RCC 7860 (cell line): ENCODE results near the gene APBB2.

Experiments
- DNase-seq: peaks from one replicate; pipeline ENCODE4 v3.0.0-alpha.2; 2015; ENCODE audit warnings: low spot score
- FAIRE-seq: peaks from 2 replicates; lab custom pipeline; 2012; peaks lifted over from hg19 to GRCh38; lab: Jason Lieb, UNC

The APBB2 gene

DNA sequence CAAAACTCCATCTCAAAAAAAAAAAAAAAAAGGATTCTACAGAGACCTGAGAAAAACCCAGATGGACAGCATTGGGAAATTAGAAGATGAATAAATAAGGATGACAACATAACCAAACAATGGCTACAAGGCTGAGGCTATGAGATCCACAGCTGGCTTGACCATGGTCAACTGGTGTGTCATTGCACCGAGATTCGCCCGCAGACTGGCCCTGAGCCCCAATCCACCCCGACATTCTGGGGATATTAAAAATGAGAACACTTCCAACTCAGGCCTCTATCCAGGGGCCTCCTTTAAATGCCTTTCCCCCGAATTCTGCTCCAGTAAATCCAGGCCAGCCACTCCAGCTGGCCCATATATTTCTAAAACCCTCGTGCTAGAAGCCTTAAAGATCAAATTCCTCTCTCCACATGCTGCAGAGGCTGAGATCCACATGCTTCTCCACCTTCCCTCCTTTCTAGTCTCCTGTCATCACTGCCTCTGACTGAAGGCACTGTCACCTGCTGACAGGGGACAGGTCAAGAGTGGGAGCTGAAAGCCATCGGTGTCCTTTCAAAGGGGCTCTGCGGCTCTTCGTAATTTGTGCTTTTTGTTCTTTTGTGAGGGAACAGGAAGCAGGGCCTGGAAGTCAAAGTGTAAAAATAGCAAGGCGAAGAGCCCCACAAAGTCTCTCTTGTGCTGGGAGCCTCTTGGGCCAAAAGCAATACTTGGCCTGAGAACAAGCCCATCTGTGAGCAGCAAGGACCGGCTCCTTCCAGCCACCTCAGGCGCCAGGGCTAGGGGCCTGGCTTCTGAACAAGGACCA, 260.9 kb downstream of the APBB2 start:
- FAIRE-seq = no peak
- no peak for DNase-seq

DNA sequence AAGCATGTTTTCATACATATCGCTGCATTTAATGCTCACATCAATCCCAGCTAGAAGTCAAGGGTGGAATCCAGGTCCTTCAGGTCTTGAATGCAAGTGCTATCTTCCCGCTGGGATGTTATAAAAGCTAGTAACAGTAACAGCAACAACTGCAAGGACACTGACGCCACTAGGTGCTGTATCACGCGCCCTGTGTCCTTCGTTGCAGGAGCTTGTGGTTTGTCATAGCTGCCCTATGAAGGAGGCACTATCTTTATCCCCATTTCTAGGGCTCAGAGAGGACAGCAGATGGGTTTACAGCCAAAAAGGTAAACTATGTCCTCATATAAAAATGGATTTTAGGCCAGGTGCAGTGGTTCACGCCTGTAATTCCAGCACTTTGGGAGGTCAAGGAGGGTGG, 261.7 kb downstream of the APBB2 start:
- FAIRE-seq (no peak), DNase-seq (no peak)

DNA sequence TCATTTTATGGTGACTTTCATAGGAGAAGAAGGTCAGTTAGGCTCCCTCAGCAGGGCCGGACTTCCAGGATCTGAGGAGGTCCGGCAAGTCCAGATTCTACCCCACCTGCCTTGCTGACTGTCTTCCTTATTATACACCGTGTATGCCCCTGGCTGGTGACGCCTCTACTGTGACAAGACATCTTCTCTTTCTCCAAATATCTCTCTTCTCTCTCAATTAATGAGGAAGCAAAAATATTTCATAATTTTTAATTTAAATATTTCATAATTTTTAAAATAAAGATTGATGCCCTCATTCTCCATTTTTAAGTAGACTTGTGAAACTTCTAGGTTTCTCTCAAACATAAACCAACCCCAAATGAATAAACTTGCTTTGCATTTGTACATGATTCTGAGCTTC, 262.1 kb downstream of the APBB2 start:
- DNase-seq (no peak), FAIRE-seq (no peak)

DNA sequence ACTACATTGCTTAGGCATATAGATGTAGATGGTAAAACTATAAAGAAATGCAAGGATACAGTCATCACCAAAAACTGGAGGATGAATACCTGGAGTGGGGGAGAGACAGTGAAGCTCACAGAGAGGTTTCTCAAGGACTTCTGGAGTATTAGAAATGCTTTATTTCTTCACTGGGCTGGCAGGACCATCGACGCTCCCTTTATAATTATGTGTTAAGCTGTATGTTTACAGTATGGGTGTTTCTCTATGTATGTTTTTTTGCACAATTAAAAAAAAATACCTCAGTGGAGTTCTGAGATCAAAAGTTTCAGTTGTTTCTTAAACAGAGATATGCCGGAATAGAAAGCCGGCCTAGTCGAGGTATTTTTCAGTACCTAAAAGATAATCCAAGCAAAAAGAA, 263.3 kb downstream of the APBB2 start:
- DNase-seq (no peak), FAIRE-seq (no peak)

DNA sequence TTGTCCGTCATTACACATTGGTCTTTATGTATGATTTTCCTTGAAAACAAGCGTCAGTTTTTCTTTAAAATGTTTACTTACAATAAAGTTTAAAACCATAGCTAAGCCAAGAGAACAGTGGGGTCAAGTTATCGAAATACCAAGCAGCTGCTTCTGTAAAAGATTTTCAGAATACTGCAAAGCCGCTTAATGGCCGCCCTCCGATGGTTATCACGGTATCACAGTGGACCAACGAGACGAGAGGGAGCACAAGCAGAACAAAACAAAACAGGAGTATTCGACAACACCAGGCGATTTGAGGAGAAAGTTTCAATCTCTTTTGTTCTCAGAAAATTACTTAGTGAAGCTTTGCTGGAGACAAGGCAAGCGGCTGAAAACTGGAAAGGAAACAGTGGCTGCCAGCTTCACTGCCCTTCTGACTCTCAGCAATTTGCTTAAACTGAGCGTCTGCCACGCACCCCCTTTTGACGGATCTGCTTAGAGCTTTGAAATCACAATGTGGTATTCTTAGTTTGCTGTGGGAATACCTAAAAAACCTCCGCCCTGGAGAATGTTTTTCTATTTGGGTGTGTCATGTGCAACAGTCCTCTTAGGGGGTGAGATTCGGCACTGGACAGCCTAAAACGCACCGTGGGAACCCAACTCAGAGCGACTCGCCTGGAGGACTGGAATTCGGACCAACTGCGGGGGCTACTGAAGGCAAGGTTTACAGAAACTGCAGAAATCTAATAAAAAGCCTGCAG, 264.8 kb downstream of the APBB2 start:
- DNase-seq = no peak
- FAIRE-seq = no peak

DNA sequence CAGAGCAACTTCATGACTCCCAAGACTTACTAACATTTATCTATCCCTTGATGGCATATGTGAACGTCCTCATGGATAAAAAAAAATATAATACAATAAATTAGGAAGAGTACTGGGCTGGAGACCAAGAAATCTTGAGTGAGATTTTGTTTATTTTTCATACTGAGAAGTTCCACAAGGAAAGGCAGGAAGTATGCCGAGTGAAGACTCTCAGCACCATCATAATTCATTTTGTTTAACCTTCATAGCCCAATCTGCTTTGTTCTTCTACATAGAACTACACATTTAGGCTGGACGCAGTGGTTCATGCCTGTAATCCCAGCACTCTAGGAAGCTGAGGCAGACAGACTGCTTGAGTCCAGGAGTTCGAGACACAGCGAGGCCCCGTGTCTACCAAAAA, 266.3 kb downstream of the APBB2 start:
- FAIRE-seq = no peak
- no peak for DNase-seq

DNA sequence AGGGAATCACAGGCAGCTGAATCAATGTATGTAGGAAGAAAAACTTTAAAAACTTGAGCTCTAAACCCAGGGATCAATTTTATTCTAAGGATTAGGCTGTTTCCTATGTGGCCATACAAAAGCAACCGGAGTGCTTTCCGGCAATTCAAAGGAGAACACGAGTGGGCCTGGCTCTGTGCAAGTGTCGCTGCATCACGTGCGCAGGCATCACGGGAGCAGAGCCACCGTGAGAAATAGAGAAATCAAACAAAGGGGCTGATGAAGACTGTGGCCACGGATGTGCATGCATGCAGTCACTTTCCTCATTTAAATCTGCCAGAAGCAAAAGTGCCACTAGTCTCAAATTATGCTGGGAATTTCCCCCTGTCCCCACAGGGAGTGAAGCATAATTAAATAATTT, 267.7 kb downstream of the APBB2 start:
- DNase-seq = no peak
- FAIRE-seq = no peak

DNA sequence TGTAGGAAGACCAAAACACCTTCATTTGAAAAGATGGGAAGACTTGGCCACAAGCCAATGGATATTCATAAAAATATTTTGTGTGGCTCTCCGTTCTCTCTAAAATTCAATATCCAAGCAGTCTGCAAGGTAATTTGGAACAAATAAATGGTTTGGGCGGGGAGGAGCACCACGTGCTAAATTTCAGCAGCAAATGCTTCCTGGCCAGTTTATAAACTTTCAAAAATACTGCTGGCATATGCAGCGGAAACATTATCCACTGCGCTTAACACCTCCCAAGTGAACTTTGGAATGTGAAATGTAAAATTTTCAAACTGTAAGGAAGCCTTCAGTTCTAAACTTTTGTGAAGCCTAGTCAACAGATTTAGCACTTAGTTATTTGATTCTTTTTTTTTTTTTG, 273.6 kb downstream of the APBB2 start:
- DNase-seq (no peak), FAIRE-seq (no peak)

DNA sequence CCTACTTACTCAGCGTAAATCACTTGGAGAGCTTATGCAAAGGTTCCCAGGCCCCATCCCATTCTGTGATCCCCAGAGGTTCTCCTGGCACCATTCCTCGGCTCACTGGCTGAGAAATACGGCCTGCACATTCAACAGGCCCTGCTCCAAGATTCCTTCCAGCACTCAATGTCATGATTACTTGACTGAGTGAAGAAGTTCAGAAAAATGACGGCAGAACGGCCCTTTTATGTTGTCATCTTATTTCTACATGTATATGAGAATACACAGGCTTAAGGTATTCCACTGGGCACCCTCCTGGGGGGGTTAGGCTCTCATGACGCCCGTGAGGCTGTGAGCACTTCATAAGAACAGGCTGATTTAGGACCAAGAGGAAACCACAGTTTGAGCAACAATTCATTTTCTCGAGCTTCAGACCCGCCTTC, 274.0 kb downstream of the APBB2 start:
- no peak for FAIRE-seq
- DNase-seq = no peak

DNA sequence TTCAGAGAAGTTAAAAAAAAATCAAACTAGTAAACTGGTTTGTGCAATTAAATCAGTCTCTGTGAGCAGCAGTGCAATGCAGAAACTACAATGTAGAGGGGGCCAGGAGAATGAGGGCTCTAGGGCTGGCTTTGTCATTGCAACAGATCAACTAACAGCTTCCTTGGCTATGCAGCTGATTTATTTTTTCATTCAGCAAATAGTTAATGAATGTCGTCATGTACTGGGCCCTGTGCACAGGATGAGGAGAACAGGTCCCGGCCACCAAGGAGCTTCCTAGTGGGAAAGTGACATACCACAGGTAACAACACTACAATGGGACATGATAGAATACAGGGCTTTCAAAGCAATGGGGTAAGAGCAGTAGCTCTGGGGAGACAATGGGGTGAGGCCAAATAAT, 274.5 kb downstream of the APBB2 start:
- FAIRE-seq = no peak
- DNase-seq = no peak

DNA sequence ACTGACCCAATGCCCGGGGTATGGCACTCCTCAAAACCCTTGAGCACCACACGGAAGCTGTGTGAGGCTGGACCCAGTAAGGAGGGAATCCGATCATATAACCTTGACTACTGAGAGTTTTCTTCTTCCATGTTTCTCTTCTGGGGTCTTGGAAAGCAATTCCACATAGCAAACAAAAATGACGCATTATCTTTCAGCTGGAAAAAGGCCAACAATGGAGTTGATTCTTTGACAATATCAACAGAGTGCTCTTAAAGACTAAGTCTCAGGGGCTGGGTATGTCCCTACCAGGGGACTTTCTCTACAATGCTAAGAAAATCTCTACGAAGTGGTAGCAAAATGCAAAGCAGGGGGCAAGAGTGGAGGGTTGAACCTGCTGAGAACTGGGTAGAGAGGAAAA, 276.0 kb downstream of the APBB2 start:
- DNase-seq = no peak
- no peak for FAIRE-seq

DNA sequence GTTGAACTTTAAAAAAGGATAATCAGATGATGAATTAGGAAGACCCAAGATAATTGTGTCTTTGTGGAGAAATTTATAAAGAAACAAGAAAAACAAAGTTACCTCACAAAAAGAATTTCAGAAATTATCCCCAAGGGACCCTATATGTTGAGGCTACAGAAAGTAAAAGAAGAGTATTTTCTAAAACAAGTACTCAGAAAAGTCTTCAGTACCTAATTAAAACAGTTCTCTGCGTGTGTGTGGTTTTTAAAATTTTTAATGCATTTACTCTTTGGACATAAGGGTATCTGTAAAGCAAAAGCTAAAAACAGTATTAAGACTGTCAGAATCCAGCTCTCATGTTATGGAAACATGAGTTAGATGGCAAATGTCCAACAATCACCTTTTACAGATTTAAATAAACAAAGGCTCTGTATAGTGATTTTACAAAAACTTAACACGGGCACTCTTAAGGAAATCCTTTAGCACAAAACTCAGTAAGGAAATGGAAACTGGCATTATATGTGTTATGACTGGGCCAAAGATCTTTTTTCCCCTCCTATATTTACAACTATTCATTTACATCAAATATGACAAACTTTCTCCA, 277.1 kb downstream of the APBB2 start:
- FAIRE-seq = no peak

DNA sequence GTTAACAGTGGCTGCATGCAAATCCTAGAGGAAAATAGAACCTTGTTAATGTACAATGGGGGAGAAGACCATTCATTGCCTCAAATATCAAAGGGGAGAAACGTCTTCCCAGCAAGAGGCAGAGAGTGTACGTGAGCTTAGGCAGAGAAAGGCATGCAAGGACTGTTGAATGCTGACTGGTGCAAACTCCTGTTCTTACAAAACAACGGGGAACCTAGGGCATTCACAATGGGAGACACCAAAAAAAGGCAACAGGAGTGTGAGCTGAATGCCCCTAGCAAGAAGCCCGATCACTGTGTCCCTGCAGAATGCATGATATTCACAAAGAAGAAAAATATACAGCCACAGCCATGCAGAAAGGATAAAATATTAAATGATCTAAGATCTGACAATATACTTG, 279.7 kb downstream of the APBB2 start:
- DNase-seq (no peak), FAIRE-seq (no peak)

More for the DNA sequence above, 277.1 kb downstream of the APBB2 start:
- no peak for DNase-seq

DNA sequence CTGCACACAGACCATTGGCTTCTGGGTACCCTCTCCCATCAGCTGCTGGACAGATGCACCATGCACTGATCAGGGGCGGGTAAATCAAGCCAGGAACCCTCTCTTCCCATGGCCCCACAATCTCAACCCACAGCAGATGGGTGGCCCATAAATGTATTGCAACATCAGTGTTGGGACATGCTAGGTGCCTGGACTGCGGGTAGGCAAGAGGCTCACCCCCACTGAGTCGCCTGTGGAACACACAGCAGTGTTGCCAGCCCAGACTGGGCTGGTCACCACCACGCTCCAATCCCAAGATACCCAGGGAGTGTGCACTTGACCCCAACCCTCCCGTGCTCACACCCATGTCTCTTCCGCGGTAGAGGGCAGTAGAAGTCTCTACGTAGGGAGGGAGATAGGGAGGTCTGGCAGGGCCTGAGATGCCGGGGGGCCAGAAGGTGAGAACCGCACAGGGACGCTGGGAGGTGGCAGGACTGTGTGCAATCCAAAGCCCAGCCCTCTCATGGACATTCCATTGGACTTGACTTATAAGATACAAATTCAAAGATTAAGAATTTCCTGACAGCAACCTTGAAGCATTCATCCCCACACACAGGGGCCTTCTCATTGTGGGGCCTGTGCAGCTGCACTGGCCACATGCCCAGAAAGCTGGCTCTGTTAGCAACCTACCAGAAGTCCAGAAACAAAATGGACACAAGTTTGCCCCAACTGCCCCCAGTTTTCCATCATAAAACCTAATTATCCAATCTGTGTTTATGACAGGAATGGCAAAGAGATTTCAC, 280.9 kb downstream of the APBB2 start:
- no peak for DNase-seq
- no peak for FAIRE-seq

DNA sequence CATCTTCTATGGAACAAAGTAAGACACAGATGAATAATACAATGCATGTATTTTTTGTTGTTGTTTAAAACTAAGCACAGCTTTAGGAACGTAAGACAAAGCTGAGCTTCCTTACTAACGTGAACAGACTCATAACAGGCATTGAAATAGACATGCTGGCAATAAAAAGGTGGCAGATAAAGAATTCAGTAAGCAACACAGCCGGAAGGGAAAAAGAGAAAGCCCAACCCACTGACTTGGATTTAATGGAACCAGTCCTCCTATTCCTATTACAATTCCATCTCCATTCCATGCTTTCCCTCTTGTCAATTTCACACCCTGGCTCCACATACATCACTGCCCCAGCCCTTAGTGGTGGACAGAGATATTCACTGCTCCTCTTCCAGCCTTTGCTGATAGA, 282.5 kb downstream of the APBB2 start:
- FAIRE-seq = no peak
- no peak for DNase-seq

DNA sequence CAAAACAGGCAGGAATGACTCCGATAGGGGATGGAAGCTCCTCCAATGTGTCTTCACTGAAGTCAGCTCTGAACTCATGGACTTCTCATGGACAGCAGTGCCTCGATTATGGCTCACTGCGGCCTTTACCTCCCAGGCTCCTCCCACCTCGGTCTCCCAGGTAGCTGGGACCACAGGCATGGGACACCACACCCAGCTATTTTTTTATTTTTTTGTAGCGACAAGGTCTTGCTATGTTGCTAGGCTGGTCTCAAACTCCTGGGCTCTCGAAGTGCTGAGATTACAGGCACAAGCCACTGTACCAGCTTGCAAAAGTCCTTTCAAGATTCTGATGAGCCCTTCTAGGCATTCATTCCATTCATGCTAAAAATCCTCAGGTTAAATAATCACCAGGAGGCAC, 283.1 kb downstream of the APBB2 start:
- DNase-seq = no peak

DNA sequence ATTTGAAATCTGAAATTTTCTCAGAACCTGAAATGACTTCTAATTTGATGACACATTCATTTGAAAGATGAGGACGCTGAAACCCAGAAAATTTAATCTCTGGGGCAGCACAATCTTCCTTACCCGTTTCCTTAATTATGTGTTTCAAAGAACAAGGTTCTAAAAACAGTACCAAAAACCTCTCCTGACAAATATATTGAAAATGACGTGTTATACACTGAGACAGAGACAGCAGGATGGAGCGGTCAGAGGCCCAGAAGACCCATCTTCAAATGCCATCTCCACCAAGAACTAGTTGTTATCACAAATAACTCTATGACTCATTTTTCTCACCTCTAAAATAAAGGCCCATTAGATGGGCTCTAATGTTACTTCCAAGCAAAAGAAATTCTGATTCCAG, 287.3 kb downstream of the APBB2 start:
- FAIRE-seq (no peak), DNase-seq (no peak)

More for the DNA sequence above, 283.1 kb downstream of the APBB2 start:
- FAIRE-seq = no peak

DNA sequence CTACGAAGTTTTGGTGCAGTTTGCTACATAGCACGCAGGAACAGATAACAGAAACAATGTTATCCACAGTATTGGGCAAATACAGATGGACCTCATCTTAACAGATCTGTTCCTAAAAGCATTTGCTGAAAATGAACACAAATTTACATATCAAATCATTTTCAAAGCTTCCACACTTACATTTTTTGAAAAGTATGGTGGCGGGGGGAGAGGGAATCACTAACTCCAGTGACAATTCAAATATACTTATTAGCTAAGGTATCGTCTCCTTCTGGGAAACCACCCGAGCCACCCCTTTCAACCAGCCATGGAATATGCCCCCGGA, 289.6 kb downstream of the APBB2 start:
- FAIRE-seq (no peak), DNase-seq (no peak)

DNA sequence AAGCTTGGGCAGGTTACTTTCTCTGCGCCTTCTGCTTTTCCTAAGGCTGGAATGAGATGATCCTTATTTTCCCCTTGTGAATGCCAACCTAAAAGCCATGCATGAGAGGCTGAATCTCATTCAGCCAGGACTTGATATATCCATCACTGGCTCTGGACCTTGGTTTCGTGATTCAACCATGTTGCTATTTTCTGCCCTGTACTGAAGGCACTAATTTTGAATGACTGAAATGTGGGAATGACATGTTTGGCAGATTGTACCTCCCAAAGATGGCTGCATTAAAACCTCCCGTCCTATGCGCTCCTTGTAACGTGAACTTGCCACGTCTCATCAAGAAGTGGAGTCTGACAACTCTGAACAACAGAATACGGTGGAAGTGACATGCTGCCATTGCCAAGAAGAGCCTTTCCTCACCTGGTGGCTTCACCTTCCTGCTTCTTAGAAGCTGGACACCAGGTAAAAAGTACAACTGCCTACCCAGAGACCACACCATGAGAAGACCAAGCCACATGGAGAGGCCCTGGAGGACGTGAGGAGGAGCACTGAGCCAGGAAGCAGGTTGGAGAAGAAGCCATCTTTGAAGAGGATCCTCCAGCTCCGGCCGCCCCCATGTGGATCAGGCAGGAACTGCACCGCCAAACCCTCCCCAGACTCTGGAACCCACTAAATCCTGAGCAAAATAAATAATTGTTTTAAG, 290.1 kb downstream of the APBB2 start:
- DNase-seq = peak; percentile 28
- FAIRE-seq = no peak

DNA sequence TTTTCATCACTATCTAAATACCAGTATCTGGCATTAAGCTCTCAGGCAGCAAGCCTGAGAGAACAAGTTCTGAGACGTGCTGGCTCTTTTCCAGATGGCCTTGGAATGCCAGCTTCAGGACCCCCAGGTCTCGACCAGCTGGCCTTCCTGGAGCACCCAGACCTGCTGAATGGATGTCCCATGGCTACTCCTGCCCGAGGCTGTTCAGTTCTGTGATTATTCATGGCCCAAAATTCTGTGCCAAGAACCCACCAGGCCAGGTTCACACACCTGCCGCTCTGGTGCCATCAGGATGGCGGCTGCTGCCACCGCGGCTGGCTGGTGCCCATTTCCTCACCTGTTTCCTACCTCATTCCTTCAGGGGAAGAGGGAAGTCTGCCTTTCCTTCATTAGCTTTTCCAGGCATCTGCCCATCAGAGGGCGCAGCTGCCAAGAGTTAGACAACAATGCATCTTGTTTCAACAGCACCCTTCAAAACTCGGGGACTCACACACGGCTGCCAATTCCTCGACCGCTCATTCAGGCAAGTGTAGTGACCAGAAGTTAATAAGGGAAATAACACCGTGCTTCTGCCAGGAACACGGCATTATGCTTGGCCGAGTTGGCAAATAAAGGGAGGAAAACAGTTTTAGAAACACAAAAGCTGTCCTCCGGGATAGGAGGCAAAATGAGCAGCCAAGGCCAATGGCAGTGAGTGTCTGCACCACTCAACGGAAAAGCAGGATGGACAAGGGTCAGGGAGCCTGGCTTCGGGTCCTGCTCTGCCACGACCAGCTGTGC, 290.8 kb downstream of the APBB2 start:
- FAIRE-seq (no peak), DNase-seq (no peak)
